NK-92 (cell line): ENCODE measurements around the gene C22orf31.

Experiments used
- DNase-seq: peaks from one replicate; lab custom pipeline; 2025; ENCODE audit not compliant: unreplicated experiment; lab: John Stamatoyannopoulos, UW

C22orf31 gene

DNA sequence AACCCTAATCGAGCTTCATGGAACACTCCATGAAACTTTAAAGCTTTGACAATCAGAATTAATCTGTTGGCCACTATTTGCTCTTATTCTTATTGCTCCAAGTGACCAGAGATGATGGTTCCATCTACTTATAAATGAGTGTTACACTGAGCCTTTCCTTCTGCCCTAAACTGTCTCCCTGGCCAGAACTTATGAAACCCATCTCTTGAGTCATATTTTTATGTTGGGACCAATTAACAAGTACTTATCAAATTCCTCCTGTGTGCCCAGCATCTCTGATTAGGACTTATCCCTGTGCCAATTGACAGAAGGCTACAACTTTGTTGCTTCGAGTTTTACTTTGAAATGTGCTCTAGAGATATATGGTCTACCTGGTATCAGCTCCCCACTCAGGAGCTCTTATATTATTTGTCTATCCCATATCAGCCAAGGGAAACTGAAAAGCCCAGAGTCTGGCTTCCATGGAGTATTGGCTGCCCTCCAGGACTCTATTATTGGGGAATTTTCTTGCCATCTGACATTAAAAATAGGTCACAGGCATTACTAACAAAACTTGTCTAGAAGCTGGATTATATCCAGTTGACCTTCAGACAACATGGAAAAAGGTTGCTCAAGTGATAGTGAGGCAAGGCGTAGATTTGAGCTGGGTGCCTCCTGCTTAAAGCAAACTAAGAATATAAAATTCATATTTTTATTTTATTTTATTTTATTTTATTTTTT is 20.0 kb upstream of the C22orf31 start:
- DNase-seq: no peak

- no peak for DNase-seq
Observed at GRCh38 chr22:29080106-29080975, 18.7 kb upstream of the C22orf31 start.

GRCh38 chr22:29079218-29079901 is 17.7 kb upstream of the C22orf31 start:
- DNase-seq: no peak

- DNase-seq: no peak
Observed at GRCh38 chr22:29078869-29079207, 17.2 kb upstream of the C22orf31 start.

DNA sequence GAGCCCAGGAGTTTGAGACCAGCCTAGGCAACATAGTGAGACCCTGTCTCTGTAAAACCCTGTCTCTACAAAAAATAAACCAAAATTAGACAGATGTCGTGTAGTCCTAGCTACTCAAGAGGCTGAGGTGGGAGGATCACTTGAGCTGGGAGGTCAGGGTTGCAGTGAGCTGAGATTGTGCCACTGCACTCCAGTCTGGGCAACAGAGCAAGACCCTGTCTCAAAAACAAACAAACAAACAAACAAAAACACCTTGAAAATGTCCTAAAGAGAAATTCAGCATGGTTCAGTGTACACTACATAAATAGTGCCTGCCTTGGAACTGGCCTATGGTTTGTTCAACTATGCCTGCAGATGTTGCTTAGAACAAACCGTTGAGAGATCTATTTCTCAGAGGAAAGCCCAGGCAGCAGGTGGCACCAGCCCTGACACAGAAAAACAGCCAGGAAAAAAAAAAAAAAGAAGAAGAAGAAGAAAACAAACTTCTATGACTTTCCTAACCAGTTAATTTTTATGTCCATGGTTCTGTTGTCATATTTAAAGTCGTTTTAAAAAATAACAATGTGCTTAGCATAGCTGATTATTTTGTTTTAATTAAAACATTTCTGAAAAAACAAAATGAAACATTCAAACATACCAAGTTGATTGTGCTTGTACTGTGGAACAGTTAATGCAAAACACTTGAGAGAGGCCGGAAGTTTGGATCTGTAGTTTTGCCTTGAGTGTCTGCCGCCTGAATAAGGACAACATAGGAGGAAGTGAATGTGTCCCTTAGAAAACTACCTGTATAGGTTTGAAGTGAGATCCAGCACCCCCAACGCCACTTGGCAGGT is 16.6 kb upstream of the C22orf31 start:
- no peak for DNase-seq

DNA sequence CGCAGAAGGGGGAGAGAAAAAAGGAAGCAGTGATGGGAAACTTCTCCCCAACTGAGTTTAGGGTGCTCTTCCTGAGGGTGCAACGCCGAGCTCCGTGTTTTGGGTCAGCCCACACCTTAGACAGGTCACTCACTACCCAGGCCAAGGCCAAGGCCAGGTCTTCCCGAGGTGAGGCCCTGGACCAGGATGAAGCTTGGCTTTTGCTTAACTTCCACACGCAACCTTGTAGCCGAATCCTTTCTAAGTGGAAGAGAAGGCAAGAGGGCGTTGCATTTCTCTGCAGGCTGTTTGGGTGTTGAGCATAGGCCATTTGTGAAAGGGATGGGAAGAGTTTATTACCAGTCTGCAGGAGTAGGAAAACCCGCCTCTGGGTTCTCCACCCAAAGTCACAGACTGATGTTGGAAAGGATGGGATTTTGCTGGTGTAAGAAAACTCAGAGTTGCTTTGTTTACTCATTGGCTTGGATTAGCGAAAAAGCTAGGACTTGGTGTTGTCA is 12.7 kb upstream of the C22orf31 start:
- no peak for DNase-seq

DNA sequence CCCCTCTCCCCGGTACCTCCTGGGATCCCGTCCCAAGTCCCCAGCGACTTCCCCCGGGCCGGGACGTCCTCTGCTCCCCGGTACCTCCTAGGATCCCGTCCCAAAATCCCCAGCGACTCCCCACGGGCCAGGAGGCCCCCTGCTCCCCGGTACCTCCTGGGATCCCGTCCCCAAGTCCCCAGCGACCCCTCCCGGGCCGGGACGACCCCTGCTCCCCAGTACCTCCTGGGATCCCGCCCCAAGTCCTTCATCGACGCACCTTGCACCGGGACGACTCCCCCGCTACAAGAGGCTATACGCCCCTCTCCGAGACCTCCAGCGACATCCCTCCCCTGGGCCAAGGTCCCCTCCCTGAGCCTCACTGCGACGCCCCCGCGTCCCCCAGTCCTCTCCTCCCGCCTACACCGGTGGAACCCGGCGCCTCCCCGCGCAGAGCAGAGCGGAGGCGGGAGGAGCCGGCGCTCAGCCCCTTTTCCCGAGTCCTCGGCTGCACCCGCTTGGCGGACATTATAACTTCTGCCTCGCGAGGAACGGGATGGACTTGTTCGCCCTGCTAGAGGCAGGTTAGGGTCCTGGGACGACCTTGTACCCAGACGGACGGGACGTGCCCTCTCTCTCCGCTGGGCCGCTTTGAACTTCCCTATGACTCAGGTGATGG is 12.1 kb upstream of the C22orf31 start:
- no peak for DNase-seq

- DNase-seq: no peak
Observed at GRCh38 chr22:29072979-29073617, 11.5 kb upstream of the C22orf31 start, which contains the start of gene KREMEN1. Gene KREMEN1 (plus strand): TSS chr22:29073035. CDS start chr22:29073131, 96 bp downstream.

- DNase-seq: no peak
Observed at GRCh38 chr22:29072193-29072978, 10.8 kb upstream of the C22orf31 start.

- no peak for DNase-seq
Observed at GRCh38 chr22:29071261-29072045, 9.8 kb upstream of the C22orf31 start.

- DNase-seq: no peak
Observed at GRCh38 chr22:29070490-29070889, 8.9 kb upstream of the C22orf31 start.

- no peak for DNase-seq
Observed at GRCh38 chr22:29069463-29069862, 7.8 kb upstream of the C22orf31 start.

GRCh38 chr22:29065468-29066190 is 4.0 kb upstream of the C22orf31 start:
- DNase-seq: no peak

GRCh38 chr22:29062286-29062821 is 723 bp upstream of the C22orf31 start:
- no peak for DNase-seq

DNA sequence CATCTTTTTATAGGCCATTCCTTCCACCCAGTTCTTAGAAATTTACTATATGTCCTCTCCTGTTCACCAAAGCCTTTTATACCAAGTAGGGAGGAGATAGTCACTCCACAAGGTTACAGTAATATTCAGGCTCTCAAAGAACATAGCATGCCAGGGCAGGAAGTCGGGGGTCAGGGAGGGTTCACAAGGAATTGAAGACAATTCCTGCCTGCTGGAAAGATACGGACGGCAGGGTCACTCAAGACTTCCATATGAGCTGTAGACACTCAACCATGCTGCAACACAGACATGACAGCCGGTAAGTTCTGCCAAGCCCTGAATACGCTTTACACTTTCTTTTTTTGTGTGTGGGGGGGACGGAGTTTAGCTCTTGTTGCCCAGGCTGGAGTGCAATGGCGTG is 700 bp downstream of the C22orf31 start:
- no peak for DNase-seq

GRCh38 chr22:29060251-29060869 is 1.3 kb downstream of the C22orf31 start:
- DNase-seq: no peak

DNA sequence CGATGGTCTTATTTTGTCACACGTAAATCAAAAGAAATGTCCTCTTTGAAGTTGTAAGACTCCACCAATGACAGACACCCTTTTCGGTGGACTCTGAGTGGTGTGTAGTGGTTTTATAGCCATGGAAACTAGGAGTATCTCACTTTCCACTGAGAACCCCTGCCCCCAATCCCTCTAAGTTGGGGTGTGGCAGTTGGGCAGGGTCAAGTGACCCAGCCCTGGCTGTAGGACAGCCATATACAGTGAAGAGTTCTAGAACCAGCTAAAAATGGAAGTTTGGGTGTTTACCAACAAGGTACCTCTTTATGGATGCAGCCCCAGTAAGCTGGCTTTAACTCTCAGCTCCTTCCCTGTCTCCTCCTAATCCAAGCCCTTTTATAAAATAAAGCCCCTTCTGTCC is 5.2 kb downstream of the C22orf31 start:
- DNase-seq: no peak
